Coronary artery (tissue), 2 donors: ENCODE results near the gene OLA1.

ENCODE experiments used
- DNase-seq: peaks from one replicate; pipeline ENCODE4 v3.0.0-alpha.2; 2017; ENCODE audit warnings: low spot score
- H3K27ac ChIP-seq, 2 donors: fragments of 200-600 bp; sonication (generic); one replicate each; pipeline ENCODE4 v1.5.1; 2016 to 2019
- H3K4me3 ChIP-seq: fragments of 200-600 bp; sonication (generic); 2 replicates; pipeline ENCODE4 v1.5.1; 2016; ENCODE audit warnings: mild to moderate bottlenecking, moderate library complexity
- CTCF ChIP-seq: fragments of 200-600 bp; sonication (generic); IDR thresholded peaks from one replicate; pipeline ENCODE4 v1.5.1; 2019; ENCODE audit warnings: antibody characterized with exemption

The OLA1 gene

GRCh38 chr2:174171686-174172445 lies 76.5 kb downstream of the OLA1 start:
- H3K4me3 ChIP-seq = no peak overlapping the region

GRCh38 chr2:174169372-174169771 lies 79.0 kb downstream of the OLA1 start:
- DNase-seq = no peak
- Histone ChIP-seq H3K4me3 (no peak overlapping the region), H3K27ac (no peak overlapping the region)
- no peak for TF ChIP-seq CTCF

More at GRCh38 chr2:174171686-174172445, 76.5 kb downstream of the OLA1 start:
- no peak for TF ChIP-seq CTCF
- H3K27ac ChIP-seq = no peak overlapping the region
- DNase-seq = no peak

GRCh38 chr2:174166261-174166660 lies 82.1 kb downstream of the OLA1 start:
- no peak overlapping the region for H3K27ac ChIP-seq
- no peak overlapping the region for H3K4me3 ChIP-seq
- DNase-seq = no peak
- no peak for TF ChIP-seq CTCF

- no peak for TF ChIP-seq CTCF
- Histone ChIP-seq H3K27ac (no peak overlapping the region), H3K4me3 (no peak overlapping the region)
- DNase-seq = no peak
Observed at GRCh38 chr2:174161490-174161889, 86.8 kb downstream of the OLA1 start.

- Histone ChIP-seq H3K4me3 (no peak overlapping the region), H3K27ac (no peak overlapping the region)
- no peak for DNase-seq
- no peak for TF ChIP-seq CTCF
Observed at GRCh38 chr2:174158003-174158402, 90.3 kb downstream of the OLA1 start.

GRCh38 chr2:174157053-174157452 lies 91.3 kb downstream of the OLA1 start:
- H3K27ac ChIP-seq = no peak overlapping the region
- no peak for DNase-seq
- no peak overlapping the region for H3K4me3 ChIP-seq
- no peak for TF ChIP-seq CTCF
